GM12878 (cell line): Measurements from ENCODE around the gene GATA3. TPM values are rescaled to one million over a fixed set of nuclear protein-coding genes. Genes with fewer than 3 reads are reported as not detected.

Experiments
- ATAC-seq: fragments of 200-7000 bp; cut with Tn5 transposase; 3 replicates; pipeline ENCODE4 v1.9.1; 2020; ENCODE audit warnings: mild to moderate bottlenecking, moderate library complexity
- BruUV-seq: library from RNA; stranded (reverse); fragments of 400-500 nt; replicated peaks from 2 replicates; lab custom pipeline; 2021; lab: Mats Ljungman, UMichigan
- CTCF ChIA-PET: fragments of 300-600 bp; sonication (Branson Sonifier 250); formaldehyde crosslinking; extraction: SDS; loops from one replicate; lab custom pipeline; 2021; ENCODE audit warnings: inconsistent platforms; lab: Yijun Ruan, JAX
- POLR2A ChIA-PET: fragments of 350-600 bp; formaldehyde crosslinking; extraction: SDS; loops from one replicate; lab custom pipeline; 2021; ENCODE audit warnings: inconsistent platforms; lab: Charles Lee
- RAD21 ChIA-PET: fragments of 300-600 bp; sonication (Branson Sonifier 250); formaldehyde crosslinking; loops from one replicate; lab custom pipeline; 2023; ENCODE audit warnings: antibody characterized with exemption; ENCODE audit not compliant: unreplicated experiment; lab: Charles Lee
- SMC1A ChIA-PET: fragments of 300-600 bp; sonication (Branson Sonifier 250); formaldehyde crosslinking; loops from one replicate; lab custom pipeline; 2023; ENCODE audit not compliant: unreplicated experiment, uncharacterized antibody; lab: Charles Lee
- DNase-seq: peaks from one replicate; pipeline ENCODE4 v3.0.0-alpha.2; 2011; ENCODE audit warnings: low read depth, low spot score
- FAIRE-seq: peaks from 3 replicates; lab custom pipeline; 2011; peaks lifted over from hg19 to GRCh38; lab: Jason Lieb, UNC
- H2AFZ ChIP-seq: 2 replicates; pipeline ENCODE4 v1.6.0; 2011; ENCODE audit warnings: low read depth, low read length, control low read depth; ENCODE audit not compliant: control insufficient read depth
- H3K27ac ChIP-seq: 2 replicates; pipeline ENCODE4 v1.5.1; 2011; ENCODE audit warnings: control low read depth; ENCODE audit not compliant: control insufficient read depth, insufficient read depth
- H3K27me3 ChIP-seq, 2 experiments: replicated peaks in 1 of 2; 2 replicates each; pipeline versions ENCODE4 v1.6.0 to v1.6.1; 2011; ENCODE audit warnings: low read length in 1 of 2; ENCODE audit not compliant: control insufficient read depth in 2 of 2, insufficient read depth in 2 of 2
- H3K36me3 ChIP-seq, 2 experiments: 2 replicates each; pipeline ENCODE4 v1.5.1; 2011; ENCODE audit warnings: low read length in 1 of 2; ENCODE audit not compliant: control insufficient read depth in 2 of 2, insufficient read depth in 2 of 2
- H3K4me1 ChIP-seq: 2 replicates; pipeline ENCODE4 v1.6.1; 2011; ENCODE audit warnings: mild to moderate bottlenecking, low read length, moderate library complexity, mixed read lengths; ENCODE audit not compliant: control insufficient read depth, insufficient read depth
- H3K4me2 ChIP-seq: 2 replicates; pipeline ENCODE4 v1.6.0; 2011; ENCODE audit warnings: control low read depth; ENCODE audit not compliant: control insufficient read depth, insufficient read depth
- H3K4me3 ChIP-seq: fragments of 200-600 bp; sonication (generic); 2 replicates; pipeline ENCODE4 v1.5.1; 2016
- H3K79me2 ChIP-seq: 2 replicates; pipeline ENCODE4 v1.6.0; 2011; ENCODE audit warnings: low read length; ENCODE audit not compliant: control insufficient read depth, insufficient read depth
- H3K9ac ChIP-seq: 2 replicates; pipeline ENCODE4 v1.8.0; 2011; ENCODE audit warnings: low read length, control low read depth, mixed read lengths; ENCODE audit not compliant: control insufficient read depth, insufficient read depth
- H3K9me3 ChIP-seq: replicated peaks from 3 replicates; pipeline ENCODE4 v1.5.1; 2011; ENCODE audit warnings: mild to moderate bottlenecking, low read length; ENCODE audit not compliant: control insufficient read depth, insufficient read depth
- H4K20me1 ChIP-seq: 2 replicates; pipeline ENCODE4 v1.6.0; 2011; ENCODE audit not compliant: control insufficient read depth, insufficient read depth
- ATF7 ChIP-seq: fragments of 450-650 bp; IDR thresholded peaks from 2 replicates; pipeline ENCODE4 v1.6.1; 2016; ENCODE audit warnings: low read depth, mild to moderate bottlenecking
- CHD2 ChIP-seq: IDR thresholded peaks from 2 replicates; pipeline ENCODE4 v1.6.1; 2011; ENCODE audit warnings: low read depth, low read length, improper control_type of control experiment, borderline replicate concordance
- HDGF ChIP-seq: fragments of 450-650 bp; IDR thresholded peaks from 2 replicates; pipeline ENCODE4 v1.6.1; 2016; ENCODE audit warnings: antibody characterized with exemption
- NBN ChIP-seq: fragments of 450-650 bp; IDR thresholded peaks from 2 replicates; pipeline ENCODE4 v1.6.1; 2016
- SREBF2 ChIP-seq: IDR thresholded peaks from 2 replicates; pipeline ENCODE4 v1.6.1; 2012; ENCODE audit warnings: mild to moderate bottlenecking, low read length
- SUZ12 ChIP-seq: fragments of 200-600 bp; sonication (generic); IDR thresholded peaks from one replicate; pipeline ENCODE4 v1.6.1; 2018; ENCODE audit warnings: antibody characterized with exemption, mild to moderate bottlenecking; ENCODE audit not compliant: unreplicated experiment
- WGBS: methylation state at CpG from one replicate; pipeline ENCODE4 v1.1.6; 2016; ENCODE audit warnings: low lambda C conversion rate; ENCODE audit not compliant: insufficient replicate concordance, insufficient coverage; ENCODE audit errors: missing lambda C conversion rate; 5-methylcytosine and 5-hydroxymethylcytosine counted together
- in situ Hi-C: fragments of 300-500 bp; cut with MboI; formaldehyde crosslinking; loops from 9 replicates; pipeline ENCODE4 v1.14.3; 2018; ENCODE audit warnings: mixed read lengths
- intact Hi-C: fragments of 100-400 bp; cut with micrococcal nuclease; formaldehyde crosslinking; loops from one replicate; pipeline ENCODE4 v1.14.2; 2022; ENCODE audit not compliant: unreplicated experiment
- polyA plus RNA-seq, 11 experiments: library from polyadenylated mRNA; depleted of rRNA in 4 of 11; unstranded in 6 of 11; stranded (reverse) in 5 of 11; fragments of >200 nt; fragmentation: Nextera tagmentation in 4 of 11; fragmentation: Illumina TruSeq in 1 of 11; extraction: Ambion mirVana in 4 of 11; extraction: Trizol in 1 of 11; gene quantifications; 1 replicate in 1 of 11; 2 replicates in 10 of 11; pipeline versions ENCODE4 v1.2.1 to v1.2.3, GENCODE V29; 2011 to 2016; ENCODE audit warnings: inconsistent platforms in 2 of 11, missing spikeins in 2 of 11, low read depth in 1 of 11
- total RNA-seq, 4 experiments: library from RNA; depleted of rRNA in 3 of 4; stranded (reverse); fragments of >200 nt in 3 of 4; fragmentation: Illumina TruSeq in 1 of 4; extraction: Trizol in 1 of 4; gene quantifications; 2 replicates each; pipeline versions ENCODE4 v1.2.1 to v1.2.3, GENCODE V29; 2013 to 2021
- TF ChIP-seq, protein P1 (sequence below): IDR thresholded peaks from 2 replicates; pipeline ENCODE4 v1.6.1; 2012; ENCODE audit warnings: low read depth, low read length, improper control_type of control experiment

The GATA3 gene
- total and polyA plus RNA-seq, 10 of the 15 experiments (the other 5 are each of a cell fraction or from before 2014, with no cell fraction given): 0.08 to 0.80 (median 0.29) TPM

- WGBS: 41% methylated on average over 45 of the region's 45 CpGs
- Histone ChIP-seq H3K36me3 (no peaks in the 10 kb centered on the region), H2AFZ (no peak overlapping the region), H3K4me2 (no peak overlapping the region), H3K27me3 (peaks cover 15 to 24% of the 10 kb centered on the region in 2 experiments), H3K27ac (no peak overlapping the region), H4K20me1 (no peaks in the 10 kb centered on the region)
- DNase-seq (no peak), FAIRE-seq (no peak), ATAC-seq (no peak)
- ChIA-PET SMC1A (no interaction called here), CTCF (no interaction called here), POLR2A (no interaction called here), RAD21 (no interaction called here)
- intact Hi-C loops (no loop called here), in situ Hi-C loops (loop anchor here (25.0 kb wide), 1 partner anchor 1178 kb away; no protein-coding TSS in a partner anchor)
- BruUV-seq: no TSS peak
- no peak for TF ChIP-seq ATF7
- TF ChIP-seq NBN: no peak
- TF ChIP-seq CHD2: no peak
- TF ChIP-seq SUZ12: peak; percentile 65
- TF ChIP-seq, all 136 proteins: peak for 1
- no peak overlapping the region for H3K4me3 ChIP-seq
- H3K9ac ChIP-seq: no peak overlapping the region
- H3K79me2 ChIP-seq: no peaks in the 10 kb centered on the region
- no peaks in the 10 kb centered on the region for H3K4me1 ChIP-seq
- no peaks in the 10 kb centered on the region for H3K9me3 ChIP-seq
These were observed 20.5 kb upstream of the GATA3 start for GRCh38 chr10:8033812-8034465.

GRCh38 chr10:8034466-8035005 lies 20.0 kb upstream of the GATA3 start:
- no peak for FAIRE-seq
- ChIA-PET CTCF (no interaction called here), POLR2A (no interaction called here), SMC1A (no interaction called here), RAD21 (no interaction called here)
- ATAC-seq: no peak
- Histone ChIP-seq H3K4me3 (no peak overlapping the region), H3K9ac (no peak overlapping the region), H3K4me2 (no peak overlapping the region), H3K4me1 (no peaks in the 10 kb centered on the region), H3K79me2 (no peaks in the 10 kb centered on the region), H4K20me1 (no peaks in the 10 kb centered on the region), H3K27me3 (peaks cover 18 to 28% of the 10 kb centered on the region in 2 experiments), H3K36me3 (no peaks in the 10 kb centered on the region), H3K9me3 (no peaks in the 10 kb centered on the region), H2AFZ (no peak overlapping the region), H3K27ac (no peak overlapping the region)
- WGBS: 39% methylated on average over 17 of the region's 37 CpGs
- in situ Hi-C loops: loop anchor here (25.0 kb wide), 1 partner anchor 1178 kb away; no protein-coding TSS in a partner anchor
- DNase-seq: no peak
- TF ChIP-seq ATF7 (no peak), HDGF (no peak), SREBF2 (no peak)
- TF ChIP-seq, protein P1, sequence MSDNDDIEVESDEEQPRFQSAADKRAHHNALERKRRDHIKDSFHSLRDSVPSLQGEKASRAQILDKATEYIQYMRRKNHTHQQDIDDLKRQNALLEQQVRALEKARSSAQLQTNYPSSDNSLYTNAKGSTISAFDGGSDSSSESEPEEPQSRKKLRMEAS: no peak
- intact Hi-C loops: no loop called here
- no TSS peak for BruUV-seq
